ENCODE measurements around the gene MYRFL.

The MYRFL gene

DNA sequence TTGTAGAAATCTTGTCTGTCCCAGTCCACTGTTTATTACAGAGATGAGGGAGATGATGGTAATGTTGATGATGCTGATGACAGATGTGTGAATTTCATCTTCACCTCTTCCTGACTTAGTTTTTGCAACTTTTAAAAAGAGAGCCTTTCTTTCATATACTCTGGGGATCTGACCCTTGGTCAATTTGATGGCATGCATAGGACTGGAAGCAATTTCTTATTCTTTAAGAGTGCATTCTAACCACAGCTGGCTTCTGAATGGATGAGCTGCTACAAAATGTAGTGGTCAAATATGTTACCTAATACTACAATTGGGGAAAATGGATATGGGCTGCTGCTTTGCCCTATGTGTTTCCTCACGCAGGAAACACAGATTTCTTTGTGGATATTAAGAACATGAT lies 80.8 kb downstream of the MYRFL start:
- H2AFZ ChIP-seq (ENCODE audit: low read length) = no peak overlapping the region
- peak overlapping the region; percentile 35 for H3K4me3 ChIP-seq (ENCODE audit: low read depth, low read length, poor library complexity, severe bottlenecking)
- peak overlapping the region; percentile 98 for H3K27ac ChIP-seq (ENCODE audit: low read depth, low read length, poor library complexity, severe bottlenecking)
- H3K9ac ChIP-seq (ENCODE audit: low read length) = peak overlapping the region; percentile 68
- no peaks in the 10 kb centered on the region for H3K27me3 ChIP-seq (ENCODE audit: insufficient read depth, low read length)
- H3K4me2 ChIP-seq (ENCODE audit: low read length) = peak overlapping the region; percentile 58
- no peak for TF ChIP-seq EZH2 (IDR thresholded peaks at IDR 0.05; ENCODE audit: borderline replicate concordance, low read length)
- TF ChIP-seq, protein P1, sequence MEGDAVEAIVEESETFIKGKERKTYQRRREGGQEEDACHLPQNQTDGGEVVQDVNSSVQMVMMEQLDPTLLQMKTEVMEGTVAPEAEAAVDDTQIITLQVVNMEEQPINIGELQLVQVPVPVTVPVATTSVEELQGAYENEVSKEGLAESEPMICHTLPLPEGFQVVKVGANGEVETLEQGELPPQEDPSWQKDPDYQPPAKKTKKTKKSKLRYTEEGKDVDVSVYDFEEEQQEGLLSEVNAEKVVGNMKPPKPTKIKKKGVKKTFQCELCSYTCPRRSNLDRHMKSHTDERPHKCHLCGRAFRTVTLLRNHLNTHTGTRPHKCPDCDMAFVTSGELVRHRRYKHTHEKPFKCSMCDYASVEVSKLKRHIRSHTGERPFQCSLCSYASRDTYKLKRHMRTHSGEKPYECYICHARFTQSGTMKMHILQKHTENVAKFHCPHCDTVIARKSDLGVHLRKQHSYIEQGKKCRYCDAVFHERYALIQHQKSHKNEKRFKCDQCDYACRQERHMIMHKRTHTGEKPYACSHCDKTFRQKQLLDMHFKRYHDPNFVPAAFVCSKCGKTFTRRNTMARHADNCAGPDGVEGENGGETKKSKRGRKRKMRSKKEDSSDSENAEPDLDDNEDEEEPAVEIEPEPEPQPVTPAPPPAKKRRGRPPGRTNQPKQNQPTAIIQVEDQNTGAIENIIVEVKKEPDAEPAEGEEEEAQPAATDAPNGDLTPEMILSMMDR (IDR thresholded peaks at IDR 0.05; ENCODE audit: low read length) = no peak
- H3K36me3 ChIP-seq (ENCODE audit: insufficient read depth, low read length) = no peaks in the 10 kb centered on the region
- H4K20me1 ChIP-seq (ENCODE audit: insufficient read depth, low read length) = no peaks in the 10 kb centered on the region
- no peaks in the 10 kb centered on the region for H3K9me3 ChIP-seq (ENCODE audit: low read length)
- H3K79me2 ChIP-seq (ENCODE audit: insufficient read depth, low read length) = no peaks in the 10 kb centered on the region
- no peaks in the 10 kb centered on the region for H3K9me2 ChIP-seq (ENCODE audit: low read depth, low read length)
- peaks cover 98% of the 10 kb centered on the region for H3K4me1 ChIP-seq (ENCODE audit: insufficient read depth, low read length, severe bottlenecking)
- H3F3A ChIP-seq (ENCODE audit: insufficient read depth, low read length) = peaks cover 5% of the 10 kb centered on the region; the same call in 1 of the 2 replicates

DNA sequence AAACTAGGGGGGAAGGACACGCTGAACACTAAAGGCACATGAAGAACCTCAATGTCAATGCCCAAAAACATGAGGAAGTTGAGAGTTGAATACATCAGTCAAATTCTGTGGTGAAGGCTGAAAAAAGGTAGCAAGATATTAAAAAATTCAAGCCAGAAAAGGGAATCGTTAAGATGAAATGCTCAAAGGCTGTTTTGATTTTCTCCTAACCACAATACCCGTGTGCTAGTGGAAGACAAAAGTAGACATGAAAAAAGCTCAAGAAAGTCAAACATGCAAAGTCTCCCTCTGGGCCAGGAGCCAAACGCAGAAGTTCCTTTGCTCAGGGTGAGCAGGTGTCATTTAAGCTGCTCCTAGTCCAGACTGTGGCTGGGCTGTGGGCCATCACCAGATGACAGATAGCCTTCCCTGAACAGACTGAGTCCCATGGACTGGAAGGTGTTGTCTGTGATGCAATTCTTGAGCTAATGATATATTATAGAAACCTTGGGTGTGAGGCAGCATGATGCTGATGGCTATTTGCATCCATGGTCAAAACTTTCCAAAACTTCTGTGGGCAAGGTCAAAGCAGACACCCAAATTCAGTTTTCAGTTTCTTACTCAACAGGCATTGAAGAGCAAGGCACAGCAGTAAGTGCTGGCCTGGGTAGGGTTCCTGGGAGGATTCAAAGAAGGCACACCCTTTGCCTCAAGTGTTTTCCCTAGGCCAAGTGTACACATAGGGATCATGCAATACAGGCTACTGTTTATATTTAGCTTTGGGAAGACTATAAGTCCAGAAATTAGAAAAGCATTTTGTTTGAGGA lies 81.6 kb downstream of the MYRFL start:
- peaks cover 93% of the 10 kb centered on the region for H3K4me1 ChIP-seq (ENCODE audit: insufficient read depth, low read length, severe bottlenecking)
- peak overlapping the region; percentile 58 for H3K4me2 ChIP-seq (ENCODE audit: low read length)
- peaks cover 7% of the 10 kb centered on the region for H3F3A ChIP-seq (ENCODE audit: insufficient read depth, low read length)
- peak overlapping the region; percentile 69 for H3K9ac ChIP-seq (ENCODE audit: low read length)
- peak overlapping the region; percentile 35 for H3K4me3 ChIP-seq (ENCODE audit: low read depth, low read length, poor library complexity, severe bottlenecking)
- peak overlapping the region; percentile 98 for H3K27ac ChIP-seq (ENCODE audit: low read depth, low read length, poor library complexity, severe bottlenecking)
- no peaks in the 10 kb centered on the region for H3K27me3 ChIP-seq (ENCODE audit: insufficient read depth, low read length)
- no peak overlapping the region for H2AFZ ChIP-seq (ENCODE audit: low read length)
- no peaks in the 10 kb centered on the region for H3K36me3 ChIP-seq (ENCODE audit: insufficient read depth, low read length)
- H3K9me2 ChIP-seq (ENCODE audit: low read depth, low read length) = no peaks in the 10 kb centered on the region
- no peaks in the 10 kb centered on the region for H3K9me3 ChIP-seq (ENCODE audit: low read length)
- TF ChIP-seq, protein P1 (IDR thresholded peaks at IDR 0.05; ENCODE audit: low read length) = no peak
- no peak for TF ChIP-seq EZH2 (IDR thresholded peaks at IDR 0.05; ENCODE audit: borderline replicate concordance, low read length)
- no peaks in the 10 kb centered on the region for H4K20me1 ChIP-seq (ENCODE audit: insufficient read depth, low read length)
- H3K79me2 ChIP-seq (ENCODE audit: insufficient read depth, low read length) = no peaks in the 10 kb centered on the region

DNA sequence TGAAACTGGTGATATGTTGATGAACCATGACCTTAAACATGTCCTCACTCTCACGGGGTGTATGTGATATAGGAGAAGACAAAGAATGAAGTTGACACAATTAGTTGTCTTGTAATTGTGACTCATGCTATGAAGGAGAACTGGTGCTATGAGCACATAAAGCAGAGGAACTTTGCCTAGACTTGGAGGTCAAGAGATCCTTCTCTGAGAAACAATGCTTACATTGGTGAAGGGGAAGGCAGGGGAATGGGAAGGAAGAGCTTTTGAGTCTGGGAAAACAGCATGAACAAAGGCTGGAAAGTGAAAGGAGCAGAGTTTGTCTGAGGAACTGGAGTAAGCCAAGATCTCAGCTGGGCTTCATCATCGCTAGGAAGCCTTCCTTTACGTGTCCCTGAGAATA lies 83.2 kb downstream of the MYRFL start:
- no peaks in the 10 kb centered on the region for H3K79me2 ChIP-seq (ENCODE audit: insufficient read depth, low read length)
- no peaks in the 10 kb centered on the region for H4K20me1 ChIP-seq (ENCODE audit: insufficient read depth, low read length)
- peaks cover 4% of the 10 kb centered on the region; the same call in 1 of the 2 replicates for H3K9me3 ChIP-seq (ENCODE audit: low read length)
- H3F3A ChIP-seq (ENCODE audit: insufficient read depth, low read length) = peaks cover 11% of the 10 kb centered on the region
- H2AFZ ChIP-seq (ENCODE audit: low read length) = no peak overlapping the region
- TF ChIP-seq, protein P1 (IDR thresholded peaks at IDR 0.05; ENCODE audit: low read length) = no peak
- no peak for TF ChIP-seq EZH2 (IDR thresholded peaks at IDR 0.05; ENCODE audit: borderline replicate concordance, low read length)
- H3K4me1 ChIP-seq (ENCODE audit: insufficient read depth, low read length, severe bottlenecking) = peaks cover 78% of the 10 kb centered on the region
- peak overlapping the region; percentile 98 for H3K27ac ChIP-seq (ENCODE audit: low read depth, low read length, poor library complexity, severe bottlenecking)
- H3K4me2 ChIP-seq (ENCODE audit: low read length) = peak overlapping the region; percentile 50; the same call in 1 of the 2 replicates
- no peaks in the 10 kb centered on the region for H3K9me2 ChIP-seq (ENCODE audit: low read depth, low read length)
- H3K9ac ChIP-seq (ENCODE audit: low read length) = peak overlapping the region; percentile 69
- H3K4me3 ChIP-seq (ENCODE audit: low read depth, low read length, poor library complexity, severe bottlenecking) = no peak overlapping the region
- H3K27me3 ChIP-seq (ENCODE audit: insufficient read depth, low read length) = no peaks in the 10 kb centered on the region
- no peaks in the 10 kb centered on the region for H3K36me3 ChIP-seq (ENCODE audit: insufficient read depth, low read length)

All from OCI-LY1 (cell line).